Stimulated activated CD4-positive, alpha-beta T cell treated with anti-CD3 and anti-CD28 coated beads, Interleukin-2, amount 100 ng/mL, for 24 hours (primary cell): ENCODE data around the gene NOCT.
A peak's percentile ranks its signal among the peaks of the same experiment; 100 is the strongest.
"Not testable (repeated sequence)": the region's sequence is repeated elsewhere in the genome, so short reads cannot be mapped to it uniquely, and the experiment has no call there.

ENCODE experiments used
- DNase-seq, 2 donors: peaks; one replicate each; pipeline ENCODE4 v3.0.0-alpha.2; 2020

Gene NOCT

GRCh38 chr4:139011225-139011950 lies 4.2 kb upstream of the NOCT start:
- no peak for DNase-seq

DNA sequence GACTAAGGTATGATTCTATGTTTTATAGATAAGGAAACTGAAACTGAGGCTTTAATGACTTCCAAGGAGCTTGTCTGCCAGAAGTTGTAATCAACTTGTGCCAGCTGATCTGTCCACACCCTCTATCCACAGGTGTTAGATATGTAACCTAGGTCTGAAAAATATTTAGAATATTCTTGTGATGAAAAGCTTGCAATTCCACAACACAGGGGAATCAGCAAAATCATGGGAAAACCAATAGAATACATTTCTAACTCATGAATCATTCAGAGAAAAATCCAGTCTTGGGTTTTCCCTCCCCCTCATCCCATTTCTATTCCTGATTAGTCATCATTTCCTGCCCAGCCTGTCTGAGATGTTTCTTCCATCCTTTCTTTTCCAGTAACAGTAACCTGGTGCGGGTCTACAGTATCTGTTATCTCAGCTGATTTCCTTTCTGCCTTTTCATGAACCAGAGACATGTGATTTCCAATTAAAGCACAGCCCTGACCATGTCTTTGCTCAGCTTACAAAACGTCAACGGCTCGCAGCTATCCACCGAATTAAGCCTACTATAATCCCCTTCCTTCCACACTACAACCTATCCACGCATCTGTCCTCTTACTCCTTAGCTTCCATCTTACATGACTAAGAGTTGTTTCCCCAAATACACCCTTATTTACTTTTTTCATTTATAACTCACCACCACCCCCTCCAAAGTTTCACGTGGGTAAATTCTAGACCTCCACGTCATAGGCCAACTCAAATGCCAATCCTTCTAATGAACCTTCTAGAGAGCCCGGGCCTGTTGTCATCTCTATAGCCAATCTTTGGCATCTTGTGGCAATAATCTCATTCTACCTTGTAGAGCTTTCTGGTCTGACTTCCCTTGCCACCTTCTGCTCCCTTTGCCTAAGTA lies 961 bp upstream of the NOCT start:
- no peak for DNase-seq

DNA sequence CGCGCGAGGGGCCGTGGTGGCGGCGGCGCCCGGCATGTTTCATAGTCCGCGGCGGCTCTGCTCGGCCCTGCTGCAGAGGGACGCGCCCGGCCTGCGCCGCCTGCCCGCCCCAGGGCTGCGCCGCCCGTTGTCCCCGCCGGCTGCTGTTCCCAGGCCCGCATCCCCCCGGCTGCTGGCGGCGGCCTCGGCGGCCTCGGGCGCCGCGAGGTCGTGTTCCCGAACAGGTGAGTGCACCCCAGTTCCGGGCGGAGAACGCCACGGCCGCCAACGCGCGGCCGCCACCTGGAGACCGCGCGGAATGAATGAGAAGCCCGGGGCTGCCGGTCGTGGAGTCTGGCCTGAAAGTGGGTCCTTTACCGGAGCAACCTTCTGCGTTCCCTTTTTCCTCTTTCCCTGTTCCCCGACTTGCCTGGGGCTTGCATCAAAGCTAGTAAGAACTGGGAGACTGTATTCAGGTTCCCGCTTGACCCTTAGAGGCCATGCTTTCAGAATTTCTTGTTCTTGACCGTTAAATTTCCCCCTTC lies 429 bp downstream of the NOCT start:
- DNase-seq, result peak; percentile 54 to 59

DNA sequence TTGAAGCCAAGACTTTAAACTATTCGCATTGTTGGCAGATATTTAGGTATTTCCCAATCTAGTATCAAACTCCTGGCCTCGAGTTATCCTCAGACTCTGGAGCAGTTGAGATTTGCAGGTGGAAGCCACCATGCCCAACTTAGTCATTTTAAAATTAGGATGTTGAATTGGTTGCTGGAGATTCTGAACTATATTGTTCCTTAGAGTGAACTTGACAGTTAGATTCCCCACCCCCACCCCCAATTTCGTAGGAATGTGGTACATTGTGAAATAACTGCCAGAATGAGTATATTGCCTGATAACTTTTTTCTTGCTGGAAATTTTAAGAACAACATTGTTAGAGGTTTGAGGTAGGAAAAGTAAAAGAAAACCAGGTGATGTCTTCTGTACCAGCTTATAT lies 2.3 kb downstream of the NOCT start:
- no peak for DNase-seq

DNA sequence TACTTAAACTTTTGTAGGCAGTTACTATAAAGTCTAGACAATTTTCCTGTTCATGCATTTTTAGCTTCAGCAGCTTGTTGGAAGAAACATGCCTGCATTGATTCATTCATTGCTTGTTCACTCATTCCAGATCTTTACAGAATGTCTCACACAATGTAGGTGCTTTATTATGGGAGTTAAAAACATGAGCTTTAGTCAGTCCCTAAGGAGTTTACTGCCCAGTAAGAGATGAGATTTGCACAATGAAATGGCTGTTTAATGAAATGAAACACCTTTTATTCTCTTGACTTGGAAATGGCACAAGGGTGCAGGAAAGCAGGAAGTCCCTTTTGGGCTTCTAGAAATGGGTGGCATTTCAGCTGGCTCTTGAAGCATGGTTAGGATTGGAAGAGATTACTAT lies 2.9 kb downstream of the NOCT start:
- no peak for DNase-seq

- DNase-seq, result no peak
Observed at GRCh38 chr4:139018971-139019758, 3.6 kb downstream of the NOCT start.

DNA sequence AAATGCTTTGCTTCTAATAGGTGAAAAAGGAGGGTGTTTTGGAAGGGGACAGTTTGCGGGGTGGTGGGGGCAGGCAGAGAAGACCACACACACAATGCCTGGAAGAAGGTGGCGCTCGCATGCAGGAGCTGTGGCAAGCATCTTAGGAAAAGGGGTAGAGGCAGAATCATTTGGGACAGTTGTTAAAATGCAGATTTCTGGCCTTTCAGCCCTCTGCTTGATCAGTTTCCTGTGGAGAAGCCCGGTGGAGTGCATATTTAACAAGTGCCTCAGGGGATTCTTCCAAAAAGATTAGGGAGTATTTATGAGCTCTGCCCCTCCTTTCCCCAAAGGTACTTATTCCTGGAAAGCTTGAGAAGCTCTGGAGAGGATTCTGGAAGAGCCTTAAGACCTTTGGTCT lies 4.8 kb downstream of the NOCT start:
- DNase-seq, result no peak

DNA sequence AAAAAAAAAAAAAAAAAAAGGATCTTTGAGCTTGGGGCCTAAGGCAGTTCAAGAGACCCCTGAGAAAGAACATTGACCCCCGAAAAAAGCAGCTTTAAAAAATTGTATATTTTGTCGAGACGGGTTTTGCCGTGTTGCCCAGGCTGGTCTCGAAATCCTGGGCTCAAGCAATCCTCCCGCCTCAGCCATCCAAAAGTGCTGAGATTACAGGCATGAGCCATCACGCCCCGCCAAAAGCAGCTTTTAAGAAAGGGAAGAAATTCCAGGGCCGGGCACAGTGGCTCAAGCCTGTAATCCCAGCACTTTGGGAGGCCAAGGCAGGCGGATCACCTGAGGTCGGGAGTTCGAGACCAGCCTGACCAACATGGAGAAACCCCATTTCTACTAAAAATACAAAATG lies 5.5 kb downstream of the NOCT start:
- DNase-seq, result not testable (repeated sequence)

GRCh38 chr4:139022835-139023234 lies 7.3 kb downstream of the NOCT start:
- no peak for DNase-seq

- no peak for DNase-seq
Observed at GRCh38 chr4:139024686-139025085, 9.1 kb downstream of the NOCT start.

DNA sequence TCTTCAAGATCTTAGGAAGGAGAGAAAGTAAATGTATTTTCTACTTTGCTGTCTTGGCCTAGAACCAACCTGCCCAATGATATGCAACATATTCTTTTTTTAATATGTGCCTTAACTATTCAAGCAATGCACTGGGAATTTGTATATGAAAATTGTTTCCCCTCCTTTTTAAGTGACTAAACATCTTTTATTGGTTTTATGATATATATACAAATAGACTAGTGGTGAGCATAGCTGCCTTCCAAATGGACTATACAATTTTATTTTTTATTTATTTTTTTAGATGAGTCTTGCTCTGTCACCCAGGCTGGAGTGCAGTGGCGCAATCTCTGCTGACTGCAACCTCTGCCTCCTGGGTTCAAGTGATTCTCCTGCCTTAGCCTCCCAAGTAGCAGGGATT lies 10.3 kb downstream of the NOCT start:
- DNase-seq, result no peak

GRCh38 chr4:139027776-139028175 lies 12.2 kb downstream of the NOCT start:
- no peak for DNase-seq

DNA sequence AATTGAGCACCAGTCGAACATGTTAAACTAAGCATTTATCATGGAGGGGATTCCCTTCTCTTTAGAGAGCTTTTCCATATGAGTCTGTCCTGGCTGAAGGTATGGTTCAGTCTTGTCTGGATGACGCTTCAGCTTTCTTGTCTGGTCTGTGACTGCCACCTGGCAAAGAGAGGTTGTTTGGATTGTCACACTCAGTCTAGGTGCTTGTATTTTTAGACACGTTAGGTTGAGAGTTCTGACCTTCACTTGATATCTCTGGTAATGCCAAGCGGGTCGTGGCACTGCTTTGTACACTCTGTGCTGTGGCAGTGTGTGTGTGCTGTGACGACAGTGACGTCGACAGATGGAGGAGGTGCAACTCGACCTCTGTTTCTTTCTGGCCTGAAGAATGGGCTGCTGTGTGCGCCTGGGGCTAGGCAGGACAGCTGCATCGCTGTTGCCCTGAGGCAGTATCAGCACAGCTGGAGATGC lies 12.6 kb downstream of the NOCT start:
- no peak for DNase-seq

GRCh38 chr4:139029866-139030363 lies 14.3 kb downstream of the NOCT start:
- not testable (repeated sequence) for DNase-seq

GRCh38 chr4:139030614-139031235 lies 15.1 kb downstream of the NOCT start:
- DNase-seq, result peak; percentile 64 to 74

GRCh38 chr4:139035650-139036049 lies 20.1 kb downstream of the NOCT start:
- no peak for DNase-seq

DNA sequence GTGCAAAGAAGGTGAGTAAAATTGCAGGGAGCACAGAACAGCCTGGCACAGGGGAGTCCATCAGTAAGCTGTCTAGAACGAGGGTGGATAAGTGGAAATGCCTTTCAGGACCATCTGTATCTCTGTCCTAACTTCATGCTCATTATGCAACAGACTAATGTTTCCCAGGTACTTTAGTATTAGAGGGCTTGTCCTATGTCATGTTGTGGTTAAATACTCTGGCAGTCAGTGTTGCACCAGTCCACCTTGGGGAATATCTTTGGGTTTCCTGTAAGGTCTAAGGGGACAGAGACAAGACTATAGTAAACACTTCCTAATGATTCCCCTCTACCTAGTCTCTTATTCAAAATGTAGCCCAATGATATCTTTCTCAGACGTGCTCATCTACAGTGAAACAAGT lies 21.3 kb downstream of the NOCT start:
- no peak for DNase-seq

- no peak for DNase-seq
Observed at GRCh38 chr4:139038874-139039443, 23.4 kb downstream of the NOCT start.

GRCh38 chr4:139042981-139043460 lies 27.4 kb downstream of the NOCT start:
- DNase-seq, result no peak

DNA sequence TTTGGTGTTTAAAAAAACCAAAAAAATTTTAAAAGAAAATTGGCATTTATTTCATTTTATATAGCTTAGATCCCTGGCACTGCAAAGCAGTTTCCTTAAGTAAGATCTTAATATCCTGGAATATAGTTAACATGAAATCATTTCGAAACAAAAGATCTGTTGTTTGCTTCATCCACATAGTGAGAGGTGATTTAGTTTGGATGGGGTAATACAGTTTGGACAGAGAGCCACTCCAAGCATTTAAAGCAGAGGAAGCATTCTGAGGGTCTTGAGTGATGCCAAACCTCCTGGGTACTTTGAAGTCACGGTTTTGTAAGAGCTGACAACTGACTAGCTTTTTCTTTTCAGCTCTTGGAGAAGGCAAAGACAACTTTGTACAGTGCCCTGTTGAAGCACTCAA lies 28.7 kb downstream of the NOCT start:
- DNase-seq, result no peak

GRCh38 chr4:139048026-139048425 lies 32.4 kb downstream of the NOCT start:
- no peak for DNase-seq

GRCh38 chr4:139050446-139050845 lies 34.9 kb downstream of the NOCT start:
- no peak for DNase-seq
